Kidney capillary endothelial cell (primary cell): ENCODE measurements around the gene GOLGA3.
"Not testable (repeated sequence)": the region's sequence is repeated elsewhere in the genome, so short reads cannot be mapped to it uniquely, and the experiment has no call there.

Experiments used
- DNase-seq: peaks from one replicate; pipeline ENCODE4 v3.0.0-alpha.2; 2018; ENCODE audit warnings: low spot score

Gene GOLGA3

GRCh38 chr12:132814232-132814631 lies 14.4 kb downstream of the GOLGA3 start:
- DNase-seq, result no peak

GRCh38 chr12:132813443-132813842 lies 15.2 kb downstream of the GOLGA3 start:
- no peak for DNase-seq

DNA sequence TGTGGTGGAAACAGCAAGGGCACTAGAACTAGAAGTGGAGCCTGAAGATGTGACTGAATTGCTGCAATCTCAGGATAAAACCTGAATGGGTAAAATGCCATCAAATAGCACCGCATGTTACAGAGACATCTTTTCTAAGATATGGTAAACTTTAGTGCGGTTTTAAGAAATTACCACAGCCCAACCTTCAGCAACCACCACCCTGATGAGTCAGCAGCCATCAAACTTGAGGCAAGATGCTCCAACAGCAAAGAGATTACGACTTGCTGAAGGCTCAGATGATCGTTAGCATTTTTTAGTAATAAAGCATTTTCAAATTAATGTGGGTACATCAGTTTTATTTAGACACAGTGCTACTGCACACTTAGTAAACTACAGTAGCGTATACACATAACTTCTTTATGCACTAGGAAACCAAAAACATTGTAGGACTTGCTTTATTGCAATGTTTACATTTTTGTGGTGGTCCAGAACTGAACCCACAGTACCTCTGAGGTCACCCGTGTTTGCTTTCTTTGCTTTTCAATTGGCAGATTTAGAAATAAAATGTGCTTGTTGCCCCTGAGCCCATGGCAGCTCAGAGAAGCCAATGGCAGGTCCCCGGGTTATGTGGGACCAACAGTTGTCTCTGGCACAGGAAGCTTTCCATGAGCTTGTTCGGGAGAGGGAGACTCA lies 15.9 kb downstream of the GOLGA3 start:
- DNase-seq, result no peak

DNA sequence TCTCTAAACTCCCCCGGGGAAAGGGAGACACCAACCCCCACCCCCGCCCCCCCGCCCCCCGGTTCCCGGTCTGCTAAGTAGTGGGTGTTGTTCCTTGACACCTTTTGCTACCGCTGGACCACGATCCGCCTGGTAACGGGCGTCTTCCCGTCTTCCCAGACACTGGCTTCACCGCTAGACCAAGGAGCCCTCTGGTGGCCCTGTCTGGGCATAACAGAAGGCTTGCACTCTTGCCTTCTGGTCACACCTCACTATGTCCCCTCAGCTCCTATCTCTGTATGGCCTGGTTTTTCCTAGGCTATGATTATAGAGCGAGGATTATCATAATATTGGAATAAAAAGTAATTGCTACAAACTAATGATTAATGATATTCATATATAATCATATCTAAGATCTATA lies 19.3 kb downstream of the GOLGA3 start:
- DNase-seq, result not testable (repeated sequence)

- DNase-seq, result no peak
Observed at GRCh38 chr12:132807295-132808092, 21.2 kb downstream of the GOLGA3 start.

DNA sequence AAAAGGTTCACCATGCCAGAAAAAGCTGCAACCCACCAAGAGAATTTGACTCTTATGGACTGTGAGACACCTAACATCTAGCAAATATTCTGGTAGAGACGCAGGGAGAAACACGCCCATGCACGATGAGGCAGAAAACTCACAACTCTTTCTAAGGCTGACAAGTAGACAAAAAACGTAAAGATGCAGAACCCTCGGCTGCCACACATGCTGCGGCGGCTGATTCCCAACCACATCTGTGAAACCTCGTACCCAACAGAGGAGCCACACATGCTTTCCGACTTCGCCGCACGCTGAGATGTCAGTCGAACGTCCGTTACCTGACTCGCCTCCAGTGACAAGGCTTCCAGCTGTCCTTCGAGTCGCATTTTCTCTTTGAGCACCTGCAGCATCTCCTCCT lies 21.8 kb downstream of the GOLGA3 start:
- no peak for DNase-seq

GRCh38 chr12:132804426-132804861 lies 24.2 kb downstream of the GOLGA3 start:
- DNase-seq, result no peak

- no peak for DNase-seq
Observed at GRCh38 chr12:132803888-132804287, 24.8 kb downstream of the GOLGA3 start.

DNA sequence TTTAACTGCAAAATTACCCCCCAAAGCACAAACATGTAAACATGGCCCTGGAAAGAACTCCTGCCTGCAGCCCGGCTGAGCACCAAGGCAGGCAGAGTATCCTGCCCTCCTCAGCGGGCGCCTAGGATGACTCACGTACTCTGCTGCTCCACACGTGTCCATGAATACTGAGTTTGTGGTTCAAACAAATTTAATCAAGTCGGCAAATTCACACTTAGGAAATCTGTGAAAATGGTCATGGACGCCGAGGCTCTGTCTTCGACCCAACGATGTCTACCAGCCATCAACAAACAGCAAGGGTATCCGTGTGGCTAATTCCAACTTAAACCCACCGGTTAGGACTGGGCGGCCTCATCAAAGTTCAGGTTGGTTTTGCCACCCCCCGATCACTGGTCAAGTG lies 25.5 kb downstream of the GOLGA3 start:
- no peak for DNase-seq

GRCh38 chr12:132801741-132802140 lies 26.9 kb downstream of the GOLGA3 start:
- no peak for DNase-seq

- DNase-seq, result no peak
Observed at GRCh38 chr12:132798836-132799235, 29.8 kb downstream of the GOLGA3 start.

- DNase-seq, result no peak
Observed at GRCh38 chr12:132797820-132798570, 30.7 kb downstream of the GOLGA3 start.

DNA sequence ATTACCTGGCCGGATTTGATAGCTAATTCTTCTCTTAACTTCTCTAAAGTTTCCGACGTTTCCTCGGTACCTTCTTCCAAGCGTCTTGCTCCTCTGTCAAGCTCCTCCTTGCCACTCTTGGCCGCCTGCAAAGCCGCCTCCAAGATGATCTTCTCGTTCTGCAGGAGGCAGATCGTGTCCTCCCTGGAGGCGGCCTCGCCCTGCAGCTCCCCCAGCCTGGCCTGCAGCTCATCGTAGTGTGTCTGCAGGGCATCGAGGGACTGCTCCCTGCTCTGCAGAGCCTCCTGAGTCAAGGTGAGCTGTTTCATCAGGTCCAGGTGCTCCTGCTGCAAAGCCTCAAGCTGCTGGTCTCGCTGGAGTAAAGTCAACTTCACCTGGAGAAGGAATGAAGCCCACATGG lies 32.8 kb downstream of the GOLGA3 start:
- no peak for DNase-seq

DNA sequence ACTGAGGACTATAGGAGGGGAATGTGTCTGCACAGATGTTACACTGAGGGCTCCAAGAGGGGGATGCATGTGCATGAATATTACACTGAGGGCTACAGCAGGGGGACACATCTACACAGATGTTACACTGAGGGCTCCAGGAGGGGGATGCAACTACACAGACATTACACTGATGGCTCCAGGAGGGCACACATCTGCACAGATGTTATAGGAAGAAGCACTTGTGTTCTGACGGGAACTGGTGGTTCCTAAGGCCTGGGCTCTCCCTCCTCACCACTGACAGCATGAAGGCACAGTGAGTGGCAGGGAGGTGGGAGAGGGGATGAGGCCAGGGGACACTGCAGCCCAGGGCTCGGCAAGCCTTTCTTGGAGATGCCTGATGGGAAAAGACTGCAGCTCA lies 36.7 kb downstream of the GOLGA3 start:
- DNase-seq, result not testable (repeated sequence)

DNA sequence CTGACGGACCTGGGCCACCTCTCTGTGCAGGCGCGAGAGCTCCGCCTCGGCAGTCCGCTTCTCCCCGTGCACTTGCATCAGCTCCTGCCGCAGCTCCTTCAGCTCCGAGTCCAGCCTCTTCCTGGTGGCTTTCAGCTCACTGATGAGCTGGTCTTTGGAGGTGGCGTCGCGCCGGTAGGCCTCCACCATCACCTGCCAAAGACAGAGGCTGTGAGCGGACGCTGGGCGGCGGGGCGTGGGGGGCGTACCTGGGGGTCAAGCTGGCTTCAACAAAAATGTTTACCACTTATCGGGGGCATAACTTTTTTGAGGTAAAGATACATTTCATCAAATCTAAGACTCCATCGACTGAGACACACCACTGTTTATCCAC lies 39.6 kb downstream of the GOLGA3 start:
- no peak for DNase-seq

DNA sequence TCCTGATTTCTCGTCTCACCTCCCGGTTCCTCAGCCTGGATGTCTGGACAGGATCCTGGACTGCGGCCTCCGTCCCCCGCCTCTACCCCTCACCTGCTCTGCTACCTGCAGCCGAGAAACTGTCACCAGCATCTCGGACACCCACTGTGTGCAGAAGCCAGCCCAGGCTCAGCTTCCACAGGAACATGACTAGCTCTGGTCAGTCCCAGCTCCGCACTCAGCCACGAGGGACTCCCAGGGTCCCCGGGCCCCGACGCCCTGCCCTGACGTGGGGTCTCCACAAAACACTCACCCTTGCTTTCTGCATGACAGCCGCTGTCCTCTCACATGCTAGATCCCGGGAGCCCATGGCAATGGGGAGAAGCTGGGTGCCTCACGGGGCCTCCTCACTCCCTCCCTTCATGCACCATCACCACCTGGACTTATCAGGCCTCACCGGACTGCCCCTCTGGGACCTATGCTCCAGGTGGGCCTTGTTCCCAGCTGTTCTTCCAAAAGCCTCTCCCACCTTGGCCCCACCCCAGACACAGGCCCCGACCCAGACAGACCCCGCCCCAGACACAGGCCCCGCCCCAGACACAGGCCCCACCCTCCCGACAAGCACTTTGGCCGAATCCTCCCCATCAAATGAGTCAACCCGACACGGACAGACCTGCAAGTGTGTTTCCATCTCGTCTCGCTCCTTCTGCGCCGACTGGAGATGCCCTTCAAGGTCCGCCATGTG lies 40.1 kb downstream of the GOLGA3 start:
- no peak for DNase-seq

- no peak for DNase-seq
Observed at GRCh38 chr12:132787877-132788276, 40.8 kb downstream of the GOLGA3 start.

GRCh38 chr12:132786192-132786591 lies 42.5 kb downstream of the GOLGA3 start:
- no peak for DNase-seq

DNA sequence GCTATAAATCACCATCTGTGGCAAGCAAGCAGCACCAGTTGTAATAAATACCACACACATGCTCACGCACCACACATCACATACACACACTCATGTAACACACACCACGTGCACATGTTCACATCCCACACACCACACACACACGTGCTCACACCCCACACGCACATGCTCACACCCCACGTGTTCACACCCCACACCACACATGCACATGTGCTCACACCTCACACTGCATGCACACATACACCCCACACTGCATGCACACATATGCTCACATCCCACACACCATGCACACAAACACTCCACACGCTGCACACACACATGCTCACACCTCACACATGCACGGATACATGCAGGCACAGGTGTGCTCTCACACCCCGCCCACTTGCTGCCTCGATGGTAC lies 44.1 kb downstream of the GOLGA3 start:
- DNase-seq, result no peak

GRCh38 chr12:132783917-132784531 lies 44.6 kb downstream of the GOLGA3 start:
- DNase-seq, result no peak

DNA sequence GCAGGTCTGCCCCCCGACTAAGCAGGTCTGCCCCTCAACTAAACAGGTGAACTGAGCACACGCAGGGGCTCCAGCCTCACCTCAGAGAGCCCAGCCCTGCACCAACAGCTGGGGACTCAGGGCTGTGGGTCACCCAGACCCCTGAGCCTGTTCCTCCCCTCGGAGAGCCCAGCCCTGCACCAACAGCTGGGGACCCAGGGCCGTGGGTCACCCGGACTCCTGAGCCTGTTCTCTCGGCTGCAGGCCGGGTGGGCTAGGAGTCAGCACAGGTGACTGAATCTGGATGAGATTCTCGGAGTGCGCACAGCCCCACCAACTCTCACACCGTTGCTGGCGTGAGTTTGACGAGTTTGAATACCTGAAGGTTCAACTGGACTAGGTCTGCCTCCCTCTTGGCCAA lies 46.7 kb downstream of the GOLGA3 start:
- DNase-seq, result no peak
